SK-N-SH treated with all-trans-retinoic acid at 6 μM for 48 hours (cell line): ENCODE results near the gene CHML.

Experiments used
- ATAC-seq: fragments of 200-7000 bp; cut with Tn5 transposase; 3 replicates; pipeline ENCODE4 v1.9.1; 2020; ENCODE audit warnings: mild to moderate bottlenecking, moderate library complexity
- ARNTL ChIP-seq: fragments of 450-650 bp; formaldehyde crosslinking; IDR thresholded peaks from 2 replicates; pipeline ENCODE4 v1.5.0; 2020; ENCODE audit warnings: low read depth, mild to moderate bottlenecking, moderate library complexity, borderline replicate concordance
- BACH2 ChIP-seq: fragments of 250-450 bp; sonication (Bioruptor Pico); IDR thresholded peaks from 2 replicates; pipeline ENCODE4 v1.9.0; 2021; ENCODE audit warnings: mild to moderate bottlenecking, borderline replicate concordance
- CSDC2 ChIP-seq: fragments of 250-450 bp; sonication (Bioruptor Pico); IDR thresholded peaks from 2 replicates; pipeline ENCODE4 v1.5.0; 2020; ENCODE audit warnings: mild to moderate bottlenecking, moderate library complexity
- ESRRG ChIP-seq: fragments of 250-450 bp; sonication (Bioruptor Pico); IDR thresholded peaks from 2 replicates; pipeline ENCODE4 v1.6.1; 2021; ENCODE audit warnings: mild to moderate bottlenecking
- GLIS3 ChIP-seq: fragments of 250-450 bp; sonication (Bioruptor Pico); IDR thresholded peaks from 2 replicates; pipeline ENCODE4 v1.5.0; 2020; ENCODE audit warnings: mild to moderate bottlenecking, moderate library complexity
- ISL1 ChIP-seq: fragments of 250-450 bp; sonication (Bioruptor Pico); IDR thresholded peaks from 2 replicates; pipeline ENCODE4 v2.1.2; 2022; ENCODE audit warnings: mild to moderate bottlenecking, moderate library complexity
- OSR1 ChIP-seq: fragments of 250-450 bp; sonication (Bioruptor Pico); IDR thresholded peaks from 2 replicates; pipeline ENCODE4 v1.8.0; 2022; ENCODE audit warnings: moderate library complexity, mild to moderate bottlenecking, inconsistent platforms
- PPARA ChIP-seq: fragments of 250-450 bp; sonication (Bioruptor Pico); IDR thresholded peaks from 2 replicates; pipeline ENCODE4 v1.5.0; 2020; ENCODE audit warnings: mild to moderate bottlenecking, borderline replicate concordance
- RARB ChIP-seq: fragments of 250-450 bp; sonication (Bioruptor Pico); IDR thresholded peaks from 2 replicates; pipeline ENCODE4 v1.8.0; 2021; ENCODE audit warnings: mild to moderate bottlenecking, moderate library complexity
- TCF4 ChIP-seq: fragments of 250-450 bp; sonication (Bioruptor Pico); IDR thresholded peaks from 2 replicates; pipeline ENCODE4 v1.8.0; 2021; ENCODE audit warnings: mild to moderate bottlenecking, moderate library complexity, borderline replicate concordance
- TOX ChIP-seq: fragments of 250-450 bp; sonication (Bioruptor Pico); IDR thresholded peaks from 2 replicates; pipeline ENCODE4 v1.8.0; 2021; ENCODE audit warnings: mild to moderate bottlenecking, moderate library complexity, borderline replicate concordance
- ZC3H10 ChIP-seq: fragments of 250-450 bp; sonication (Bioruptor Pico); IDR thresholded peaks from 2 replicates; pipeline ENCODE4 v1.5.1; 2021; ENCODE audit warnings: mild to moderate bottlenecking, moderate library complexity
- ZFP3 ChIP-seq: fragments of 250-450 bp; sonication (Bioruptor Pico); IDR thresholded peaks from 2 replicates; pipeline ENCODE4 v1.5.0; 2020; ENCODE audit warnings: mild to moderate bottlenecking, moderate library complexity
- ZFP30 ChIP-seq: fragments of 450-650 bp; formaldehyde crosslinking; IDR thresholded peaks from 2 replicates; pipeline ENCODE4 v1.5.0; 2022; ENCODE audit warnings: mild to moderate bottlenecking, moderate library complexity
- ZNF565 ChIP-seq: fragments of 450-650 bp; formaldehyde crosslinking; conservative IDR thresholded peaks from 2 replicates; pipeline ENCODE4 v1.5.0; 2020; ENCODE audit warnings: low read depth, mild to moderate bottlenecking, moderate library complexity
- ZNF70 ChIP-seq: fragments of 450-650 bp; formaldehyde crosslinking; IDR thresholded peaks from 2 replicates; pipeline ENCODE4 v1.5.0; 2020; ENCODE audit warnings: mild to moderate bottlenecking, moderate library complexity
- ZNF8 ChIP-seq: fragments of 450-650 bp; formaldehyde crosslinking; IDR thresholded peaks from 2 replicates; pipeline ENCODE4 v1.5.0; 2020; ENCODE audit warnings: mild to moderate bottlenecking, moderate library complexity
- TF ChIP-seq, protein P1 (sequence below): fragments of 250-450 bp; sonication (Bioruptor Pico); IDR thresholded peaks from 2 replicates; pipeline ENCODE4 v1.8.0; 2020; ENCODE audit warnings: mild to moderate bottlenecking, moderate library complexity, borderline replicate concordance
- TF ChIP-seq, protein P2 (sequence below): fragments of 250-450 bp; sonication (Bioruptor Pico); IDR thresholded peaks from 2 replicates; pipeline ENCODE4 v1.5.0; 2020; ENCODE audit warnings: mild to moderate bottlenecking, moderate library complexity
- TF ChIP-seq, protein P3 (sequence below): fragments of 250-450 bp; sonication (Bioruptor Pico); IDR thresholded peaks from 2 replicates; pipeline ENCODE4 v1.8.0; 2021; ENCODE audit warnings: low read depth, mild to moderate bottlenecking, moderate library complexity, borderline replicate concordance
- TF ChIP-seq, protein P4 (sequence below): fragments of 250-450 bp; sonication (Bioruptor Pico); IDR thresholded peaks from 2 replicates; pipeline ENCODE4 v1.5.1; 2020; ENCODE audit warnings: low read depth, mild to moderate bottlenecking, moderate library complexity

Gene CHML

DNA sequence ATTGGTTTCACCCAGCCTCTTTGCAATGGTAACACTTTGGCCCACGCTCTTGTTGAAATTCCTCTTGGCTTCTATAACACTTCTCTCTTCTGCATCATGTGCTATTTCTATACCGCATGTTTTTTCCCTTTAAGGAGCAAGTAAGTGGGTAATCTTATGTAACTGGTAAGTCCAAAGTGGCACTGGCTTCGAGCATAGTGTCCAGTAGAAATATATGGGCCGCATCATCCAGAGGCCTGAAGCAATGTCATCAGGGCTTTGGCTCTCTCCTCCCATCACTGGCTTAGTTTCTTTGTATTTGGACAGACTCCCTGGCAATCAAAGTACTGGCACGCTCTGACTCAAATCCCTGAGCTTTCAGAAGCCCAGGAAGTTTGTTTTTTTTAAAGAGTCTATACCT is 17.5 kb downstream of the CHML start (continued):
- TF ChIP-seq BACH2 (CRISPR knock-in tag) (no peak), GLIS3 (no peak), ZFP3 (CRISPR knock-in tag) (no peak), PPARA (no peak)
- TF ChIP-seq, protein P1, sequence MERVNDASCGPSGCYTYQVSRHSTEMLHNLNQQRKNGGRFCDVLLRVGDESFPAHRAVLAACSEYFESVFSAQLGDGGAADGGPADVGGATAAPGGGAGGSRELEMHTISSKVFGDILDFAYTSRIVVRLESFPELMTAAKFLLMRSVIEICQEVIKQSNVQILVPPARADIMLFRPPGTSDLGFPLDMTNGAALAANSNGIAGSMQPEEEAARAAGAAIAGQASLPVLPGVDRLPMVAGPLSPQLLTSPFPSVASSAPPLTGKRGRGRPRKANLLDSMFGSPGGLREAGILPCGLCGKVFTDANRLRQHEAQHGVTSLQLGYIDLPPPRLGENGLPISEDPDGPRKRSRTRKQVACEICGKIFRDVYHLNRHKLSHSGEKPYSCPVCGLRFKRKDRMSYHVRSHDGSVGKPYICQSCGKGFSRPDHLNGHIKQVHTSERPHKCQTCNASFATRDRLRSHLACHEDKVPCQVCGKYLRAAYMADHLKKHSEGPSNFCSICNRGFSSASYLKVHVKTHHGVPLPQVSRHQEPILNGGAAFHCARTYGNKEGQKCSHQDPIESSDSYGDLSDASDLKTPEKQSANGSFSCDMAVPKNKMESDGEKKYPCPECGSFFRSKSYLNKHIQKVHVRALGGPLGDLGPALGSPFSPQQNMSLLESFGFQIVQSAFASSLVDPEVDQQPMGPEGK (CRISPR knock-in tag) = no peak

DNA sequence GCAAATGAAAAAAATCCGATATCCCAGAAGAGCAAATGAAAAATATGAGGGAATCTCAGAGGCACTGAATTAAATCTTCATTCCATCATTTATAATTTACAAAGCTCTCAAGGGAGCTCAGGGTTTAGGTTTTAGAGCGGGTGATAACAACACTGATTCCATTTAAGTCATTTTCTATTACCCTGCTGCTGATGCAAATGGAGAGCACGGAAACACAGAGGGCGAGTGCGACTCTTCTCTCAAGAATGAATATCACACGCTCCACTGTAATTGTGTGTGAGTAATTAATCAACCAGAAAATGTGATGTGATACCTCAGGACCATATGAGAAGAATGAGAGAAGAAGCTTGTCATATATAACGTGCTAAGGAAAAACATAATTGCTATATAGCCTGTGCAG is 22.7 kb downstream of the CHML start:
- TF ChIP-seq CSDC2 (CRISPR knock-in tag) (no peak), TCF4 (CRISPR knock-in tag) (no peak), ZNF8 (CRISPR knock-in tag) (no peak), ZC3H10 (no peak), ZNF70 (CRISPR knock-in tag) (no peak), BACH2 (CRISPR knock-in tag) (no peak)
- TF ChIP-seq, all 23 proteins: peak for 0
- ATAC-seq = no peak

DNA sequence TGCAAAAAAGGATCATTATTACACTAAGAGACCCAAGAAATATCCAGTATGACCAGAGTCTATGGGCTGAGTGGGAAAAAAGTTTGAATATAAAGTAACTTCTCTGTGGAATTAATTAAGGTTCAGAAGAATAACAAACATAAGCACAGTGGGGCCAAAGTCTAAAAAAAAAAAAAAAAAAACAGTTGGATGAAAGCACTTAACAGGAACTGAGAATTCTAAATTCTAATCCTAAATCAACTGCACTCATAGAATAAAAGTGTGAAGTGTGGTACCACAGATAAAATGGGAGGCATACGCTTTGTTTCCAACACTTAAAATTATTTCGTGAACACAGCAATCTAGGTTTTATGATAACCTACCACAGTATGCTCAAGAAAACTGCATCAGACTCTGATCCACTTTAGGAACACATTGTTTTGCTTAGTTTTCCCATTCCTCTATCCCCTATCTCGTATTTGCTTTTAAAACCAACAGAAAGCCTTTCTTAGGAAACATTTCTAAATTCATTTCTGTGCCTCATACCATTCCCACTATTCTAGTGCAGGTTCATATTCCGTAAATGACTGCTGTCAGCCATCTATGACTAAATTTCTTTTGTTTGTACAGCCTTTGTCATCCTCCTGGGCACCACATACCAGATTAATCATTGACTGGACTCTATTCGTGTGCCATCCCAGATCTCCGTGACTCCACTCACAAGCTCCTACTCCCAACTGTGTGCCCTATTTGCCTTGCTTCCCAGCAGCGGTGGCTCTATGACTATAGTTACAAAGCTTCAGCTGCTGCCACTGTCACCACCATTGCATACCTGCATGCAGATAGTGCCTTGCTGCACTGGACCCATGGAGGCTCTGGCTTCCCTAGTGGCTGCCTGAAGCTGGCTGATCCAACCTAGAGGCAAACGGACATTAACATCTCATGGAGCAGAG is 24.9 kb downstream of the CHML start:
- TF ChIP-seq BACH2 (CRISPR knock-in tag) (no peak), OSR1 (CRISPR knock-in tag) (no peak), ZFP30 (no peak), TOX (CRISPR knock-in tag) (no peak), ZNF70 (CRISPR knock-in tag) (no peak), ZNF8 (CRISPR knock-in tag) (no peak), ZFP3 (CRISPR knock-in tag) (no peak), TCF4 (CRISPR knock-in tag) (no peak), PPARA (no peak), ESRRG (CRISPR knock-in tag) (no peak), ZNF565 (CRISPR knock-in tag) (no peak), ZC3H10 (no peak), CSDC2 (CRISPR knock-in tag) (no peak), RARB (no peak), ISL1 (no peak), ARNTL (CRISPR knock-in tag) (no peak)
- TF ChIP-seq, protein P2, sequence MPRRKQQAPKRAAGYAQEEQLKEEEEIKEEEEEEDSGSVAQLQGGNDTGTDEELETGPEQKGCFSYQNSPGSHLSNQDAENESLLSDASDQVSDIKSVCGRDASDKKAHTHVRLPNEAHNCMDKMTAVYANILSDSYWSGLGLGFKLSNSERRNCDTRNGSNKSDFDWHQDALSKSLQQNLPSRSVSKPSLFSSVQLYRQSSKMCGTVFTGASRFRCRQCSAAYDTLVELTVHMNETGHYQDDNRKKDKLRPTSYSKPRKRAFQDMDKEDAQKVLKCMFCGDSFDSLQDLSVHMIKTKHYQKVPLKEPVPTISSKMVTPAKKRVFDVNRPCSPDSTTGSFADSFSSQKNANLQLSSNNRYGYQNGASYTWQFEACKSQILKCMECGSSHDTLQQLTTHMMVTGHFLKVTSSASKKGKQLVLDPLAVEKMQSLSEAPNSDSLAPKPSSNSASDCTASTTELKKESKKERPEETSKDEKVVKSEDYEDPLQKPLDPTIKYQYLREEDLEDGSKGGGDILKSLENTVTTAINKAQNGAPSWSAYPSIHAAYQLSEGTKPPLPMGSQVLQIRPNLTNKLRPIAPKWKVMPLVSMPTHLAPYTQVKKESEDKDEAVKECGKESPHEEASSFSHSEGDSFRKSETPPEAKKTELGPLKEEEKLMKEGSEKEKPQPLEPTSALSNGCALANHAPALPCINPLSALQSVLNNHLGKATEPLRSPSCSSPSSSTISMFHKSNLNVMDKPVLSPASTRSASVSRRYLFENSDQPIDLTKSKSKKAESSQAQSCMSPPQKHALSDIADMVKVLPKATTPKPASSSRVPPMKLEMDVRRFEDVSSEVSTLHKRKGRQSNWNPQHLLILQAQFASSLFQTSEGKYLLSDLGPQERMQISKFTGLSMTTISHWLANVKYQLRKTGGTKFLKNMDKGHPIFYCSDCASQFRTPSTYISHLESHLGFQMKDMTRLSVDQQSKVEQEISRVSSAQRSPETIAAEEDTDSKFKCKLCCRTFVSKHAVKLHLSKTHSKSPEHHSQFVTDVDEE = no peak
- TF ChIP-seq, protein P3, sequence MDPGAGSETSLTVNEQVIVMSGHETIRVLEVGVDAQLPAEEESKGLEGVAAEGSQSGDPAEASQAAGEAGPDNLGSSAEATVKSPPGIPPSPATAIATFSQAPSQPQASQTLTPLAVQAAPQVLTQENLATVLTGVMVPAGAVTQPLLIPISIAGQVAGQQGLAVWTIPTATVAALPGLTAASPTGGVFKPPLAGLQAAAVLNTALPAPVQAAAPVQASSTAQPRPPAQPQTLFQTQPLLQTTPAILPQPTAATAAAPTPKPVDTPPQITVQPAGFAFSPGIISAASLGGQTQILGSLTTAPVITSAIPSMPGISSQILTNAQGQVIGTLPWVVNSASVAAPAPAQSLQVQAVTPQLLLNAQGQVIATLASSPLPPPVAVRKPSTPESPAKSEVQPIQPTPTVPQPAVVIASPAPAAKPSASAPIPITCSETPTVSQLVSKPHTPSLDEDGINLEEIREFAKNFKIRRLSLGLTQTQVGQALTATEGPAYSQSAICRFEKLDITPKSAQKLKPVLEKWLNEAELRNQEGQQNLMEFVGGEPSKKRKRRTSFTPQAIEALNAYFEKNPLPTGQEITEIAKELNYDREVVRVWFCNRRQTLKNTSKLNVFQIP = no peak
- TF ChIP-seq, protein P4, sequence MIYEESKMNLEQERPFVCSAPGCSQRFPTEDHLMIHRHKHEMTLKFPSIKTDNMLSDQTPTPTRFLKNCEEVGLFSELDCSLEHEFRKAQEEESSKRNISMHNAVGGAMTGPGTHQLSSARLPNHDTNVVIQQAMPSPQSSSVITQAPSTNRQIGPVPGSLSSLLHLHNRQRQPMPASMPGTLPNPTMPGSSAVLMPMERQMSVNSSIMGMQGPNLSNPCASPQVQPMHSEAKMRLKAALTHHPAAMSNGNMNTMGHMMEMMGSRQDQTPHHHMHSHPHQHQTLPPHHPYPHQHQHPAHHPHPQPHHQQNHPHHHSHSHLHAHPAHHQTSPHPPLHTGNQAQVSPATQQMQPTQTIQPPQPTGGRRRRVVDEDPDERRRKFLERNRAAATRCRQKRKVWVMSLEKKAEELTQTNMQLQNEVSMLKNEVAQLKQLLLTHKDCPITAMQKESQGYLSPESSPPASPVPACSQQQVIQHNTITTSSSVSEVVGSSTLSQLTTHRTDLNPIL (CRISPR knock-in tag) = no peak
- TF ChIP-seq, protein P1 (CRISPR knock-in tag) = no peak

More for the DNA sequence above, 24.9 kb downstream of the CHML start:
- ATAC-seq = no peak
